Stimulated activated CD4-positive, alpha-beta T cell treated with anti-CD3 and anti-CD28 coated beads, Interleukin-15, amount 100 ng/mL, for 48 hours (primary cell): ENCODE results near the gene PAFAH2.

Experiments
- DNase-seq, 2 donors: peaks; one replicate each; pipeline ENCODE4 v3.0.0-alpha.2; 2020; ENCODE audit warnings: low read depth in 2 of 2

Gene PAFAH2

DNA sequence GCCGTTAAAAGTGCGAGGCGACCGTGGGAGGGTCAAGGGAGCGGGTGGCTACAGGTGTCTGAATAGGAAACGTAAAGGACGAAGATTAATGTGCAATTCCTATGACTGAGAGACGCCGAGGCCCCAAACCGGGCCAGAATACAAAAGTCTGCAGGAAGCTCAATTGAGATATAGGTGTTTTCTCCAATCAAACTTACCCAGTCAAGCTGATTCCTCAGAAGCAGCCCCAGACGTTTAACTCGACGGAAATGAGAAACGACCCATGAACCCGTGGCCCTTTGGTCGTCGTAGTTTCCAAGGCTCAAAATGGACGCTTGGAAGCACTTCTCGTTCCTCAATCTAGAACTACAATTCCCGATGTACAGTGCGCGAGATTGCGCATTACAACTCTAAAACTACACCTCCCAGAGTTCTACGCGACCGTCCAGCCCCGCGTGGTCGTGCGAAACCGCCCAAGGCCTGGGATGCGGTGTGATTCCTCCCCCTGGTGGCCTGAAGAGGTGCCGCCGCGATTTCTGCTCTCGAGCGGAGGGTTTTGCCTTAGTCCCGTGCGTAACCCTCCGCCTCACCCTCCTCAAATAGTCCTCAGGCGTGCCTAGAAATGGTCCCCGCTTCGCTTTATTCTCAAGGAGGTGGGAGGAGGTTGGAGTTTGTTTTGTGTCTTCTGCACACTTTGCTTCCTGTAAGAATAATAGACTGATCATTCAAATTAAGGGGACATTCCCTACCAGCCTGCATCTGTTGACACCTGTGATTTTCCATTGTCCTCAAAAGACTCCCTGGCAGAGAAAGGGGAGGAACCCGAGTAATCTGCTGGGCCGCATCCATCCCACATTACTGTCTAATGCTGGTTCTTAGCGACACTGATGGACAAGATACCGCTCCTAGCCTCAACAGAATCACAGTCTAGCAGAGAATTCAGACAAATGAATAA, at the start of gene PAFAH2:
Gene PAFAH2 (minus strand): TSS at position 236 of the 934 bp plus-strand sequence. CDS start 7,247 bp downstream, outside the sequence.
- peak; percentile 94 to 97 for DNase-seq

DNA sequence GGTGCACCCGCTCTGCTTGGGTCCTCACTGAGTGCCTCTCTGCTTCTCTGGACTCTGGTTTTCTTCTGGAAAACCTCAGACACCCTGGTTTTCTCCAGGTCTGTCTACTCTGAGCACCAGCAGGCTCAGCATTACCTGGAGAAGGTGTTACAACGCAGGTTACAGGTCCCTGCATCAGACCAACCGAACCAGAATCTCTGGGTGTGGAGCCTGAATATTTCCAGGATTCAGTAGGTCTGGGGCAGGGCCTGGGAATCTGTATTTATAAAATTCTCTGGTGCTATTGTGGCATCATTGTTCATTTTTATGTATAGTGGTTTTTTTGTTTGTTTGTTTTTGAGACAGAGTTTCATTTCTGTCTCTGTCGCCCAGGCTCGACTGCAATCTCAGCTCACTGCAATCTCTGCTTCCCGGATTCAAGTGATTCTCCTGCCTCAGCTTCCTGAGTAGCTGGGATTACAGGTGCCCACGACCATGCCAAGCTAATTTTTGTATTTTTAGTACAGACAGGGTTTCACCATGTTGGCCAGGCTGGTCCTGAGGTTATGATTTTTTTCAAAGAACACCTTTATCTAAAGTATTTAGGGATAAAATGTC, 49.5 kb upstream of the PAFAH2 start:
- DNase-seq, result no peak

DNA sequence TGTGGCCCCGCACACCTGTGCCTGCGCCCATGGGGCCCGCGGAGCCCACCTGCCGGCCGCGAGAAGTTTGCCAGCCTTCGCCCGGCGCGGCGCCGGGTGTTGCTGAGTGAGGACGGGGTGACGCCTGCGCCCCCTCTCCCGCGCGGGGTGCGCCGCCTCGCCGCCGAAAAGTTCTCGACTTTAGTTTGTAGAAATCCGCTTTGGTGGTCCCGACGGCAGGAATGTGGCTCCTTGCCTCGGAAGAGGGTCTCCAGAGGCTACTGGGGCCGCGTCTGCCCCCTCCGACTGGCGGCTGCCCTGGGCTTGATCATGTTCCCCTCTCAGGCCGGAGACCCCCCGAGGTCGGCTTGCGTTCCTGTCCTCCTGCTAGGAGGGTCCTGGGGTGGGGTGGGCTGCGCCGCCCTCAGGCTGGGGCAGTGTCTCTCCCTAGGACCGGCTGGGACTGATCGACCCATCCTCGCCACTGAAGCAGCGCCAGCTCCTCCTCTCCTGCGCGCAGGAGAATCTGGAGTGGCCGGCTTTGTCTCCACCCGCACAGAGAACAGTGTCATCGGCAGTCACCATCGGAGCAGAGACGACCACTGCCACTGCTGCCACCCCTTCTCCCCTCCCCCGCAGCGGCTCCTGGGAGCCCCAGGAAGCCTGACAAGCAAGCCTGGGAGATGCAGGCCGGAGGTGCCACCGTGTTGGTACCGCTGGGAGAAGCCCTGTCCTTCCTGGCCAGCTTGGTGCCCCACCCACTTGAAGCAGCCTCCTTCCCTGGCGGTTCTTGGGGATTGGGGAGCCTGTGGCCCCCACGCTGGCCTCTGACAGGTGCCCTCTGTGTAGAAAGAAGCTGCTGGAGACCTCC, 48.6 kb upstream of the PAFAH2 start:
- no peak for DNase-seq

DNA sequence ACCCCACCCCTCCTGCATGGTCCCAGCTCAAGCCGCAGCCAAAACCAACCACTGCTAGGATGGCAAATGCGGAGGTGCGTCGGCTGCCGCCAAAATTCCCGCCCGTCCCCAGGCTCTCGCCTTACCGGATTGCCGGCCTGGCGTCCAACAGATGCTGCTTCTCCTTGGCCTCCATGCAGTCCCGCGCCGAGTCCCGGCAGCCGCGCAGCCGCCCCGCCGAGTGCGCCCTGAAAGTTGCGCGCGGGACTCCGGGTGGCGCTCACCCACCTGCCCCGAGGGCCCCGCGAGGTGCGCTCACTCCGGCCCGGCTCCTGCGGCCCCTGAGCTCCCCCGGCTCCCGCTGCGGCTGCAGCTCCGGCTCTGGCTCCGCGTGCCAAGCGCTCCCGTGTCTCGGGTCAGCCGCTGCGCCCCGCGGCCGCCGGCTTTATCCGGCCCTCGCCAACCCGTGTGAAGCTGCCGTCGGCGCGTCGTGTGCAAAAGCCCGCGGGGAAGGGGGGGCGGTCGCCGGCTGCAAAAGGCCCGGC, 47.9 kb upstream of the PAFAH2 start, which contains the start of gene SLC30A2:
Gene SLC30A2 (minus strand): TSS at position 397 of the 524 bp plus-strand sequence. CDS start 222 bp downstream, at position 175.
- no peak for DNase-seq

DNA sequence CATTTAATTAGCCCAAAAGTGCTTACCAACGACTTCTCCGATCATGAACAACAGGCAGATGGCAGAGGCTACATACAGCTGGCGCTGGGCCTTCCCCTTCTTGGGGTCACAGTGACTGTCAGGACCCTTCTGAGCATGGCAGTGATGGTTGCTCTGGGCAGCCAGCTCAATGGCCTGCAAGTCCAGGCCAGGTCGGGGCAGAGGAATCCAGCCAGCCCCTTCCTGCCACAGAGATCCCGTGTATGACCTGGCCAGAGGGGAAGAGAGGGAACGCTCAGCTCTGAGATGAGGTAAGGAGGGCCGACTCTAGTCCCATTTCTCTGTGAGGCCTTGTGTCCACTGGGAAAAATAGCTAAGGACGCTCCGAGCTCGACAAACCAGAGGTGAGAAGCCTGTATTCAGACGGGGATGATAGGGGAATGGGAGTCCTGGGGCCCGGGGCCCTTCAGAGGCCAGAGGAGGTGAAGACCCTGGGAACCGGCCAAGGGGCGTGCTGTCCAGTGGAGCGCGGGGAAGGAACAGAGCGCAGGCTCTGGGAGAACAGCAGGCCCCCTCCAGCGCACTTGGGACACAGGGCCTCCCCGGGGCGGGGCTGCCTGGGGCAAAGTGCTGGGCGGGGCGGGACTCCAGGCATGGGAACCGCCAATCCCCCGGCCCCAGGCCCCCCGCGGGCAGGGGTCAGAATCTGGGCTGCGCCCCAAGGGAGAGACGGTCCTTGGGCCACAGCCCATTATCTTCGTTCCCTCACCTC, 47.3 kb upstream of the PAFAH2 start:
- no peak for DNase-seq

DNA sequence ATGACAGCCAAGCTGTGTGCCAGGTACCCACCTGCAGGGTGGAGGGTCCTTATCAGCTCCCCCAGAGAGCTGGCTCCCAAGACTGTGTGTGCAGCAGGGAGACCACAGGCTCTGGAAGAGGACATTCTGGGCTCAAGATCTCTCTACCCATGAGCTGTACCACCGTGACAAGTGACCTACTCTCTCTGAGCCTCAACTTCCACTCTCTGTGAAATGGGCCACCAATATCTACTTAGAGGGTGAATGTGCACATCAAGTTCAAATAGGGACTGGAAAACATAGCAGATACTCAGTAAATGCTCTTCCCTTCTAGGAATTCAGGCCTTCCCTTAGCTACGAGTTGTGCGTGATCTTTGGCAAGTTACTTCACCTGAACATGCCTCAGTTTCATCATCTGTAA, 46.6 kb upstream of the PAFAH2 start:
- DNase-seq, result no peak

DNA sequence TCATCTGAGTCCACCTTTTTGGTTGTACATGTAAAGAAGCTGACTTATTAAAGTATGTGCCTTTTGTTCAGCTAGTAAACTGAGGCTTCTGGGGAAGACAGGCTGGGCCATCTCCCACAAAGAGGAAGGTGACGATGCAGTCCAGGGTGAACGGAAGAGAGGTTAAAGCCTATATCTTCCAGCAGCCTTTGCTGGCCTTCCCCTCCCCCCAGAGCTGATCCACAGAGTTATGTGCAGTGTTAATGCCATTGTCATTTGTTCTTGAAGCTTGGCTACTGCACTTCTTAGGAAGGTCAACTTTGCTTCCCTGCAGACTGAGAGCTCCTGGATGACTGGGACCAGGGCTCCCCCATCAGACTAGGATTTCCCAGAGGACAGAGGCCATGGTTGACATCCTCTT, 45.9 kb upstream of the PAFAH2 start:
- no peak for DNase-seq

DNA sequence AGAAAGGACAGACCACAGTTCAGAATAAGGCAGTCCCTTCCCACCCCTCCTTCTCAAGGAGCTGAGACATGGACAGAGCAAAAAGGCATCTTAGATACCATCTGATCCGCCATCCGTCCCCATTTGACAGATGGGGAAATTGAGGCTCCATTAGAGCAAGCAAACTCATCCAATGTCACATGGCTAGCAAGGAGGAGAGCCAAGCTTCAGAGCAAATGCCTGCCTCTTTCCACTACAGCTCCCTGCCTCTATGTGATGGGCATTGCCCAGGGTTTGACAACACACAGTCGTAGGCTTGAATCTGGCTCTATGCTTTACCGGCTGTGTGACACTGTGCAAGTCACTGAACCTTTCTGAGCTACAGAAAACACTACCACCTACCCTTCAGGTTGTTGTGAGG, 44.1 kb upstream of the PAFAH2 start:
- DNase-seq, result no peak

DNA sequence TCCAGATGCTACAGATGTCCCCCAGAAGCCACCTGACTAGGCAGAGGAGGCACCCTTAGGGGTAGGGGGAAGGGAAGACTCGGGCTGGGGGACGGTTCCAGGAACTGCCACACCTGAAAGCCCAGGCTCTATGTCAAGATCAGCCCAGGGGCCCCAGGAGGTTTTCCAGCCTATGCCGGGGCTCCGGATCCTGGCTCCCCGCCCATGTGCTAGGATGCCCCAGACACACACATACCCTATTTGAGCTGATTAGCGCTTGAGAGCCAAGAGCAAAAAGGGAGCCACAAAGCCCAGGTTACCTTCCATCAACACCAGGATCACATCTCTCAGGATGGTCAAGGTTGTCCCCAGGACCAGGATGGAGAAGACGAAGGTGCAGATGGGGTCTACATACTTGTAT, 43.5 kb upstream of the PAFAH2 start:
- no peak for DNase-seq

DNA sequence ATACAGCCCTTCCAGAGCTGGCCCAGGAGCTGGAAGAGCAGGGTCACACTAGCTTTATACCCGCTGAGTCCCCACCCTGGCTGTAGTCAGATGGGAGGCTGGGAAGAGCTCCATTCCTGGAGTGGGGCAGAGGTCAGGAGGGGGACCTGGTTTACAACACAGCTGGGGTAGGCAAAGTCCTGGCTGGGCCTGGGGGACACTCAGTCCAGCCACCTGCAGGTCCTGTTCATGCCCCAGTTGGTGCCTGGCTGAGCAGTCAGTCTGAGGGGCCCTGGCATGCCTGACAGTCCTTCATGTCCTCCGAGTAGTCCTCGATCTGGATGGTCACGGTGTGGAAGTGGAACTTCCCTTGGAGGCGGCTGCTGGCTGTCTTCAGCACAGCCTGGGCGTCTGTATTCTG, 41.0 kb upstream of the PAFAH2 start:
- DNase-seq, result no peak

DNA sequence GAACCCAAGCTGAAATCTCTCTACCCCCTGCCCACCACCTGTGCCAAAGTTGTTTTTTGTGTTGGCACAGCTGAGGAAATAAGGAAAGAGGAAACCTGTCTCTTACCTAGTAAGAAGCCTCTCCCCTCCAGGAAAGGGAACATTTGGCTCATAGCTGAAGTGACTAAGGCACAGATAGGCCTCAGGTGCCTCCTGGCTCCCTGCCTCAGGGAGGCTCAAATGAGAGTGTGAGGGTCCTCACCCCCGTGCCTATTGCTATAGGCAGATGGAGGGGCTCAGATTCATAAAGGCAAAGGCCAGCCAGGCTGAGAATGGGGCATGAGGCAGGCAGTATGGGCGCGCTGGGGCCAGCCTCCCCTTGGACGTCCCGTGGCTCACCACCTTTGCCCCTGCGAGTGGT, 40.6 kb upstream of the PAFAH2 start:
- DNase-seq, result no peak

DNA sequence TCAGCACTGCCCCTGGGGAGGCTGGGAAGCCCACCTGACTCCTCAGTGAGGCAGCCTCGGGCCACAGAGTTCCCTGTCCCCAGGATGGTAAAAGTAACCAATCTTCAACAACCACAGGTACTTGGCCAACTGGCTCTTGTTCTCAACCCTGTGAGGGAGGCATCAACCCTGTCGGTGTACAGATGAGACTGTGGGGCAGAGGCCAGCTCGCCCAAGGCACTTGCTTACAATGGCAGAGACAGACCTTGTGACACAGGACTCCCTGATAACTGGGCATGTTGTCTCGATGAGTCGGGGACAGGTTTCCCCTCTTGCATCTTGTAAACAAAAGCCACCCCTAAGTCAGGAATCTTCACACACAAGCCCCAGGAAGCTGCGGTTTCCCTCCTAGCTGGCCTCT, 40.0 kb upstream of the PAFAH2 start:
- no peak for DNase-seq

DNA sequence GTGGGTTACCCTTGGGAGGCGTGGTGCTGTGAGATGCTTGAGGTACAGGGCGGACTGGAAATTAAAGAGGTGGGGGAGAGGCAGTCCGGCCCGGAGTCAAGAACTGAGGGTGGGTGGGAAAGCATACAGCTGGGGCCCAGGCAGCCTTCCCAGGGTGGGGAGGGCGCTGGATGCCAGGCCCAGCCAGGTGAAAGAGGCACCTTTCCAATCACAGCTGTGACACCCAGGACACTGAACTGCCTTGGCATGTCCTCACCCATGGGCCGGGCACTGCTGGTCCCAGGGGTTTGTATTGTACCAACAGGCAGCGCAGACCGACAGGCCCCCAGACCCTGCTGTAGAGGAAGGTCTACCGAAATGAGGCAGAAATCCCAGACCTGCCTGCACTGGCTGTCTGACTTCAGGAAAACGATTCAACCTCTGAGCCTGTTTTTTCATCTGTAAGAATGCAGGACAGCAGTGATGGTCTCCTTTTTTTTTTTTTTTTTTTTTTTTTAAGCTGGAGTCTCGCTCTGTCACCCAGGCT, 39.0 kb upstream of the PAFAH2 start:
- DNase-seq, result no peak

DNA sequence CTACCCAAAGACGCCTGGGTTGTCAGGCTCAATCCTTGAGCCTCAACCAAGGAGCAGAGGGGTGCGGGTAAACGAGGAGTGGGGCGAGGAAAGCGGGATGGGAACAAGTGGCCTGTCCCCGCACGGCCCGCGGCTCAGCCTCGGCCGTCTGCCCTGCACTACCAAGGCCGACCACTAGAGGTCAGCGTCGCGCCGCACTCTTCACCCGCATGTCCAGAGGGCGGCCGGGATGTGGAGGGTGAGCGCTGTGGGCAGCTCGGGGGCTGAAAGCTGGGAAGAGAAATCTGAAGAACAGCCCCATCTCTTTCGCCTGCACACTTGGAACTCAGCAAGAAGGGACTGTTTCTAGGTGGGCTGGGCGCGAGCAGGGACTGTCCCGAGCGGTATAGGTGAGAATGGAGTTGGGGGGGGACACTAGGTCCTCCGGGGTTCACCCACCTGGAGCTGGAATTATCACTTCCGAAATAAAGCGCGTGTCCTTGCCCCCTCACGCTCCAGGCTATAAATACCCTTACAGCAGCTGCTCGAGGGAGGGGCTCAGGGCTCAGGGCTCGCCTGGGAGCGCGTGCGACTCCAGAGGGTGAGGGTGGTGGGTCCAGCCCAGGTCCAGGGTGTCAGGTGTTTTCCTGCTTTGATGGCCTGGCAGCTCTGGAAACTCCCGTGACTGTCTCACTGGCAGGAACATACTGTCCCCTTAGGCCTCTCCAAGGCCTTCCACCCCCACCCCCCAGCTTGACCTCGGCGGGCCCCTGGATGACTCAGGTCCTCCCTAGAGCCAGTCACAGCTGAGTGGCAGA, 38.3 kb upstream of the PAFAH2 start:
- peak; percentile 28 to 71 for DNase-seq

DNA sequence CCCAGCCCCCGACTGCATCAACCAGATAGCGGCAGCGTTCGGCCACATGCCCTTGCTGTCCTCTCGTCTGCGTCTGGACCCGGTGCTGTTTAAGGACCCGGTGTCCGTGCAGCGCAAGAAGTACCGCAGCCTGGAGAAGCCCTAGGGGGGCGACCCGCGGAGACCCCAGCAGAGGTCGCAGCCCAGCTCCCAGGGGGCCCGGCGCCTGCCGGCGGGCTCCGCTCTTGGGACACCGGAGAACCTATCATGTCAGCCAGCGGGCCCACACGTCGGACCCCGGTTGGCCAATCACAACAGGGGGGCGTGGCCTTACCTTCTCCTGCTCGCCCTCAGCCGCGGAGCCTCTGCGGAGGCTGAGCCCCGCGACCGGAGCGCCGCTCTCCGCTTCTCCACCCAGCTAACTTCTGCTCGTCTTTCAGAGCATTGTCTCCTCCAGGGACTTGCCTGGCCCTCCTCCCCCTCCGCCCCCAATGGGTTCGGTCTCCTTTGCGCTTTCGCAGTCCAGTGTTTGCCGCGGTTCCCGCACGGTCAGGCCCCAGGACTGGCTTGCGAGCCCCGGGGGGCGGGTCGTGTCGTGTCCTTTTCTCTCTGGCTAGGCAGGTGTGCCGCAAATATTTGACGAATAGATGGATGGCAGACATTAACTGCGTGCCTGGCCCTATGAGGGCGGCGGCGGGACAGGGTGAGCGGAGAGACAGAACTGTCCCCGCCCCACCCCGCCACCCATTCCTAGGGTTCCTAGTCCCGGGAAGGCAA, 37.5 kb upstream of the PAFAH2 start:
- peak; percentile 87 to 91 for DNase-seq

DNA sequence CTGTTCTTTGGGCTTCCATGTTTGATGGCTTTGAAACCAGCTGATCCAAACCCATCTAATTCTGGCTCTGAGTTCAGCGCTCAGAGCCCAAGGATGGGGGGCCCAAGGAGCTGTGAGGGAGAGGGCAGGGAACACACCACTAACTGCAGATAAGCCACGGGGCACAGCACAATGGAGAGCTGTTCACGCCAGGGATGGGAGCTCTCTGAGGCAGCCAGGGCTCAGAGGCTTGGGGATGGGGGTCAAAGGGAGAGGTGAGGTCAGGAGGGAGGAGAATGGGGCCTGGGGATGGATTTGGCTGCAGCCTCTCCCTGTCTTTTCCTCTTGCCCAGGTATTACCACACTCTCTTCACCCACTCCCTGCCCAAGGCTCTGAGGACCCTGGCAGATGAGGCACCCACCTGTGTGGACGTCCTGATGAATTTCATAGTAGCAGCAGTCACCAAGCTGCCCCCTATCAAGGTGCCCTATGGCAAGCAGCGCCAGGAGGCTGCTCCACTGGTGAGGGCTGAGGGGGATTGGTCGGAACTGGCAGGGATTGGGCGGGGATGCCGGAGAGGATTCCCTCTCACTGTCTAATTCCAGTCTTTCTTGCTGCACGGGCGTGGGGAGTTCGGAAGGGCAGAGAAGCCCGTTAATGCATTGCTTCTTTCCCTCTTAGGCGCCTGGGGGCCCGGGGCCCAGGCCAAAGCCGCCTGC, 36.8 kb upstream of the PAFAH2 start:
- no peak for DNase-seq

DNA sequence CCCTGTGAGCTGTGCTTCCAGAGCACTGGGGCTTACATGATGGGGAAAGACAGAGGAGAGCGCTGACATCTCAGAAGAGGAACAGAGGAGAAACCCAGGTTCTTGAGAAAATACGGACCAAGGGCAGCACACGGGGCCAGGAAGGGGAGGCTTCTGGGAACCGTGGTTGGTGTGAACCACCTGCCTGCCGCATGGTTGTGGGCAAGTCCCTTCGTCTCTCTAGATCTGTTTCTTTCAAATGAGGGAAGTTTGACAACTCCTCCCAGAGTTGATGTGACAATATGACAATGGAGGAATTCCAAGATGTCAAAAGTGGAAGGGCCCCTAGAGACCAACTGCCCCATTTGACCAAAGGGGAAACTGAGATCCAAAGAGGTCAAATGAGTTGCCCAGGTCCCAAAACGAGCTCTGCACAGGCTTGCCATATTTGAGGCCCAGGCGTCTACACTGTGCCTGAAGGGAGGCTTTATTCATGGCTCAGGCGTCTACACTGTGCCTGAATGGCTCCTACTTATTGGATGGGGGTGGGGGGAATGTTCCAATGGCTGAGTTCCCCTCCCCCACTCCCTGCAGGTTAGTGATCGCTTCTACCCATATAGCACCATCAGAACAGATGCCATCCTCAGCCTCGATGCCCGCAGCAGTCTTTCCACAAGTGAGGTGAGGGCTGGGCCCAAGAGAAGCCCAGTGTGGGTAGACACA, 34.9 kb upstream of the PAFAH2 start:
- DNase-seq, result no peak

DNA sequence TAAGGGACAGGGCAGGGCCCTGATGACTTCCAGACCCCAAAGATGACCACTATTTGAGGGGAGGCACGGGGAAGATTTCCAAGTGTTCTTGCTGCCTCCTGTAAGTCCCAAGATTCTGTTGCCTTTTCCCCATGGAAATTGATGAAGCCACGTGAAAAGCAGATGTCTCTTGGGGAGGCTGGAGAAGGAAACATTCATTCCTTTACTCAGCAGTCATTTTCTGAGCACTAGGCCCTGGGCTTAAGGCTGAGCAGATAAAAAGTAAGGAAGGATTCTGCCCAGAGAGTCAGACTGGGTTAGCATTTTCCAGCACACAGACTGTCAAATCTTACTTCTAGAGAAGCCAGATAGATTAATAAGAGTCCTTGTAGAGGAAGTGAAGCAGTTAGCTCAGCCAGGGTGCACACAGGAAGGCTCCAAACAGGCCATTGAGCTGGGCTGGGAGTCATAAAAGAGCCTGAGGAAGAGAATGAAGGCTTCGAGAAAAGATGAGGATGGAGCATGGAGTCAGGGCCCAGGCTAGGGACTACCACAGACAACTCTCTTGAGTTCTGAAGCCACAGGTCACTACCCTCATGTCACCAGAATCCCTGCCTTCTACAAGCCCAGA, 33.9 kb upstream of the PAFAH2 start:
- DNase-seq, result no peak
